ENCODE measurements around the gene LARGE1.

LARGE1 gene

DNA sequence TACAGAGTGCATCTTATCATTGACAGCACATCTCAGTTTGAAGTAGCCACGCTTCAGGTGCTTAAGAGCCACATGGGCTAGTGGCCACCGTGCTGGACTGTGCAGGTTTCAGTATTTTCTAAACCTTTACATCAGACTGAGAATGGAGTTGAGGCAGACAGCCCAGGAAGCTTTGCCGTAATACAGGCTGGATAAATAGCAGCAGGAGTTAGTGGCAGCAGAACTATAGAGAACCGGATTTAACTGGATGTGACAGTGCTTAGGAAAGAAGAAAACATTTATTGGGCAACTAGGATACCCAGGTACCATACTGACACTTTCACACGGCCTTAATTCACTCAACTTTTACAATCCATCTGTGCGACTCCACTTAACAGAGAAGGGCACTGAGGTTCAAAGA is 145.5 kb downstream of the LARGE1 start:
- no peak for TF ChIP-seq CTCF (IDR thresholded peaks at IDR 0.05; ENCODE audit: unreplicated experiment in 3 of 3)
- no peak overlapping the region for H3K4me3 Mint-ChIP-seq
- H3K27ac Mint-ChIP-seq, result no peak overlapping the region
- no peaks in the 10 kb centered on the region for H3K27me3 Mint-ChIP-seq (ENCODE audit: low read depth)
- H3K4me1 Mint-ChIP-seq, result peaks cover 5% of the 10 kb centered on the region
- H3K36me3 Mint-ChIP-seq (ENCODE audit: low read depth), result no peaks in the 10 kb centered on the region
- no peaks in the 10 kb centered on the region for H3K9me3 Mint-ChIP-seq

- TF ChIP-seq CTCF (IDR thresholded peaks at IDR 0.05; ENCODE audit: unreplicated experiment in 3 of 3), result no peak
- no peaks in the 10 kb centered on the region for H3K36me3 Mint-ChIP-seq (ENCODE audit: low read depth)
- no peaks in the 10 kb centered on the region for H3K4me1 Mint-ChIP-seq
- no peaks in the 10 kb centered on the region for H3K9me3 Mint-ChIP-seq
- H3K27me3 Mint-ChIP-seq (ENCODE audit: low read depth), result no peaks in the 10 kb centered on the region
- H3K4me3 Mint-ChIP-seq, result no peak overlapping the region
- H3K27ac Mint-ChIP-seq, result no peak overlapping the region
Measured at GRCh38 chr22:33772745-33773144, 147.5 kb downstream of the LARGE1 start.

- Mint-ChIP-seq H3K9me3 (no peaks in the 10 kb centered on the region), H3K27ac (no peak overlapping the region), H3K36me3 (ENCODE audit: low read depth) (no peaks in the 10 kb centered on the region), H3K4me1 (no peaks in the 10 kb centered on the region), H3K27me3 (ENCODE audit: low read depth) (no peaks in the 10 kb centered on the region), H3K4me3 (no peak overlapping the region)
- TF ChIP-seq CTCF (IDR thresholded peaks at IDR 0.05; ENCODE audit: unreplicated experiment in 3 of 3), result no peak
Measured at GRCh38 chr22:33771136-33771535, 149.1 kb downstream of the LARGE1 start.

DNA sequence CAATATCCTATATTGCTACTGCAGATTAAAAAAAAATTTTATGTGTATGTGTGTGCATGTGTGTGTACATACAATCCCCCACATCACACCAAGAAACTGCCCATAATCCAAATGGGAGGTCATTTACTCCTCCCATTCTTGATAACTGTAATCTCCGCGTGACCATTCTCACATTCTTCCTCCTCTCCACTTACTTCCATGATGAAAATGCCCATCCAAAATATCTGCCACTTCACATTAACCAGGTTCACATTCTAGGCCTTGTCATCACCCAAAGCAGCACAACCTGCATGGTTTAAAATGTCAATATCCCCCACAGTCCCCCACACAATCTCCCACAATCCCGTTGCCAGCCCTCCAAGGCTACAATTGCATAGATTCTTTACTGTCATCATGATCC is 149.6 kb downstream of the LARGE1 start:
- H3K4me3 Mint-ChIP-seq, result no peak overlapping the region
- no peaks in the 10 kb centered on the region for H3K4me1 Mint-ChIP-seq
- TF ChIP-seq CTCF (IDR thresholded peaks at IDR 0.05; ENCODE audit: unreplicated experiment in 3 of 3), result no peak
- H3K27ac Mint-ChIP-seq, result no peak overlapping the region
- H3K27me3 Mint-ChIP-seq (ENCODE audit: low read depth), result no peaks in the 10 kb centered on the region
- no peaks in the 10 kb centered on the region for H3K36me3 Mint-ChIP-seq (ENCODE audit: low read depth)
- H3K9me3 Mint-ChIP-seq, result no peaks in the 10 kb centered on the region

DNA sequence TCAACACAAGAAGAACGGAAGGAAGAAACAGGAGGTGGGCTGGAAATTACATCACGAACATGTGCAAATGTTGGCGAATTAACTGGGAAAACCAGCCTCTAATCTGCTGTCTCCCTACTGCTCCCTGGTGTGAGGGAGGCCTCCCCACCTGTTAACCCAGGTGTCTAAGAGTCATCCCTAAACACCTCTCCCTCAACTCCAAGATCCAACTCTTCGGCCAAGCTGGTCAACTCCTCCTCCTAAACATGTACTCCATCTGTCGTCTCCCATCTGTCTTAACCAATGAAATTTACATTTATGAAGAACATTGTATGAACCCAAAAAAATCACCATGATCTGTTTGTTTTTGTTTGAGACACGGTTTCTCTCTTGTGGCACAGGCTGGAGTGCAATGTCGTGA is 154.2 kb downstream of the LARGE1 start:
- peaks cover 6% of the 10 kb centered on the region for H3K36me3 Mint-ChIP-seq (ENCODE audit: low read depth)
- no peaks in the 10 kb centered on the region for H3K9me3 Mint-ChIP-seq
- peaks cover 4% of the 10 kb centered on the region for H3K27me3 Mint-ChIP-seq (ENCODE audit: low read depth)
- no peak for TF ChIP-seq CTCF (IDR thresholded peaks at IDR 0.05; ENCODE audit: unreplicated experiment in 3 of 3)
- H3K27ac Mint-ChIP-seq, result no peak overlapping the region
- H3K4me1 Mint-ChIP-seq, result no peaks in the 10 kb centered on the region
- no peak overlapping the region for H3K4me3 Mint-ChIP-seq

DNA sequence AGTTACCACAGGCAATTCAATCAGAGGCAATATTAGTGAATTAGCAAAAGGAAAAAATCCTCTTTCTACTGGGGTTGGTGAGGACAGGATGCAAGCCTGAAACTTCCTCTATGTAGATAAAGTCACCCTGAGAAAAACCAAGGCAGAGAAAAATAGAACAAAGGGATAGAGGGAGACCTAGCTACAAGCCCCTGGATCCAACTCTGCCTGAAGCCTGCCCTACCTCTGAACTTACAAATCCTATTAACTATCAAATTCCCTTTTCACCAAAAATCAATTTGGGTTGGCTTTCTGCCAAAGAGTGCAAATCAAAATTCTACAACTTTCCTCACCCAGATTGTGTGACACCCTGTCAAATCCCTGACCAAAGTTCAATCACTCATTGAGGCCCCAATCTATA is 161.3 kb downstream of the LARGE1 start:
- Mint-ChIP-seq H3K4me1 (peaks cover 34% of the 10 kb centered on the region), H3K9me3 (no peaks in the 10 kb centered on the region), H3K4me3 (no peak overlapping the region), H3K27ac (no peak overlapping the region), H3K27me3 (ENCODE audit: low read depth) (peaks cover 12% of the 10 kb centered on the region), H3K36me3 (ENCODE audit: low read depth) (peaks cover 24% of the 10 kb centered on the region)
- no peak for TF ChIP-seq CTCF (IDR thresholded peaks at IDR 0.05; ENCODE audit: unreplicated experiment in 3 of 3)

Data from nephron (organoid).